Neural cell (in vitro differentiated cells): ENCODE results near the gene PTCH1.

Experiments
- EP300 ChIP-seq: fragments of 450-650 bp; conservative IDR thresholded peaks from 2 replicates; pipeline ENCODE4 v1.6.1; 2014; ENCODE audit warnings: antibody characterized with exemption, mild to moderate bottlenecking, moderate library complexity; ENCODE audit not compliant: poor library complexity, severe bottlenecking
- EZH2 ChIP-seq: fragments of 200-600, 300-800 bp; shearing (Covaris generic), sonication (generic); IDR thresholded peaks from 2 replicates; pipeline ENCODE4 v1.6.1; 2014; ENCODE audit warnings: antibody characterized with exemption, low read length, borderline replicate concordance, mild to moderate bottlenecking; ENCODE audit not compliant: insufficient read depth, poor library complexity, severe bottlenecking
- MXI1 ChIP-seq: fragments of 450-650 bp; conservative IDR thresholded peaks from 2 replicates; pipeline ENCODE4 v1.6.1; 2014; ENCODE audit warnings: antibody characterized with exemption, mild to moderate bottlenecking; ENCODE audit not compliant: poor library complexity, severe bottlenecking
- POLR2AphosphoS5 ChIP-seq: IDR thresholded peaks from 2 replicates; pipeline ENCODE4 v1.6.1; 2012
- RAD21 ChIP-seq: fragments of 450-650 bp; conservative IDR thresholded peaks from 2 replicates; pipeline ENCODE4 v1.6.1; 2014; ENCODE audit warnings: antibody characterized with exemption, mild to moderate bottlenecking, moderate library complexity
- SMC3 ChIP-seq: fragments of 450-650 bp; conservative IDR thresholded peaks from 2 replicates; pipeline ENCODE4 v1.6.1; 2014; ENCODE audit warnings: antibody characterized with exemption, mild to moderate bottlenecking, moderate library complexity; ENCODE audit not compliant: poor library complexity
- TAF1 ChIP-seq: IDR thresholded peaks from 2 replicates; pipeline ENCODE4 v1.6.1; 2012; ENCODE audit warnings: low read depth
- TF ChIP-seq, protein P1 (sequence below): fragments of 450-650 bp; IDR thresholded peaks from 2 replicates; pipeline ENCODE4 v1.5.1; 2014; ENCODE audit warnings: antibody characterized with exemption, mild to moderate bottlenecking, moderate library complexity; ENCODE audit not compliant: poor library complexity, severe bottlenecking
- TF ChIP-seq, protein P2 (sequence below): IDR thresholded peaks from 2 replicates; pipeline ENCODE4 v1.6.1; 2012; ENCODE audit warnings: borderline replicate concordance

DNA sequence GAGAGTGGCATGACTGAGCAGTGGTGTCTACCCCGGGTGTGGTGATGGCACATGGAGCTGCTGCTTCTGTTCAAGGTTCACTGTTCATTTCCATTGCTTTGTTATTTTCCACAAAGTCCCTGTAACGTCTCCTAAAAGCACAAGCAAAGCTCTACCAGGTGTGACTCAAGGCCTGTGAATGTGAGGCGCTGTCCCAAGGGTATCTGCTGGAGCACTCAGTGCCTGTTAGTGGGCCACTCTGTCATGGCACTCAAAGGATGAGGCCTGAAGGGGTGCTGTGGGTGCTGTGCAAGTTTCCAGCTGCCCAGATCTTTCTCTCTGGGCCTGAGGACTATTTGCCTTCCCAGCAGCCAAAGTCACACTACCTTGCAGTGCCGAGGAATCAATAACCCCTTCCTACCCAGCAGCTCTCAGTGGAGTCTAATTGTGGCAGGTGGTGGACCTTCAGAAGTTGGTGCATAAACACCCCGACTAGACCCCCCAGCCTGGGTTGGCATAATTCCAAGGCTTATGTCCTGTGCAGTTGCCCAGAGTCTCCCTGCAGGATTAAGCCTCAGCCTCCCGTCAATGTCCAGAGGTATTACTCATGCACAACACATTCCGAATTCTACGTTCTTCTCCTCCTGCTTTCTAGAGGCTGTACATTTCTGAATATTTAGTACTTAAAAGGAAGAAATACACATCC lies 17.4 kb upstream of the PTCH1 start:
- TF ChIP-seq EZH2 (no peak), TAF1 (no peak), EP300 (no peak), SMC3 (no peak), POLR2AphosphoS5 (no peak), RAD21 (no peak), MXI1 (no peak)
- TF ChIP-seq, protein P1, sequence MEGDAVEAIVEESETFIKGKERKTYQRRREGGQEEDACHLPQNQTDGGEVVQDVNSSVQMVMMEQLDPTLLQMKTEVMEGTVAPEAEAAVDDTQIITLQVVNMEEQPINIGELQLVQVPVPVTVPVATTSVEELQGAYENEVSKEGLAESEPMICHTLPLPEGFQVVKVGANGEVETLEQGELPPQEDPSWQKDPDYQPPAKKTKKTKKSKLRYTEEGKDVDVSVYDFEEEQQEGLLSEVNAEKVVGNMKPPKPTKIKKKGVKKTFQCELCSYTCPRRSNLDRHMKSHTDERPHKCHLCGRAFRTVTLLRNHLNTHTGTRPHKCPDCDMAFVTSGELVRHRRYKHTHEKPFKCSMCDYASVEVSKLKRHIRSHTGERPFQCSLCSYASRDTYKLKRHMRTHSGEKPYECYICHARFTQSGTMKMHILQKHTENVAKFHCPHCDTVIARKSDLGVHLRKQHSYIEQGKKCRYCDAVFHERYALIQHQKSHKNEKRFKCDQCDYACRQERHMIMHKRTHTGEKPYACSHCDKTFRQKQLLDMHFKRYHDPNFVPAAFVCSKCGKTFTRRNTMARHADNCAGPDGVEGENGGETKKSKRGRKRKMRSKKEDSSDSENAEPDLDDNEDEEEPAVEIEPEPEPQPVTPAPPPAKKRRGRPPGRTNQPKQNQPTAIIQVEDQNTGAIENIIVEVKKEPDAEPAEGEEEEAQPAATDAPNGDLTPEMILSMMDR: no peak
- TF ChIP-seq, protein P2, sequence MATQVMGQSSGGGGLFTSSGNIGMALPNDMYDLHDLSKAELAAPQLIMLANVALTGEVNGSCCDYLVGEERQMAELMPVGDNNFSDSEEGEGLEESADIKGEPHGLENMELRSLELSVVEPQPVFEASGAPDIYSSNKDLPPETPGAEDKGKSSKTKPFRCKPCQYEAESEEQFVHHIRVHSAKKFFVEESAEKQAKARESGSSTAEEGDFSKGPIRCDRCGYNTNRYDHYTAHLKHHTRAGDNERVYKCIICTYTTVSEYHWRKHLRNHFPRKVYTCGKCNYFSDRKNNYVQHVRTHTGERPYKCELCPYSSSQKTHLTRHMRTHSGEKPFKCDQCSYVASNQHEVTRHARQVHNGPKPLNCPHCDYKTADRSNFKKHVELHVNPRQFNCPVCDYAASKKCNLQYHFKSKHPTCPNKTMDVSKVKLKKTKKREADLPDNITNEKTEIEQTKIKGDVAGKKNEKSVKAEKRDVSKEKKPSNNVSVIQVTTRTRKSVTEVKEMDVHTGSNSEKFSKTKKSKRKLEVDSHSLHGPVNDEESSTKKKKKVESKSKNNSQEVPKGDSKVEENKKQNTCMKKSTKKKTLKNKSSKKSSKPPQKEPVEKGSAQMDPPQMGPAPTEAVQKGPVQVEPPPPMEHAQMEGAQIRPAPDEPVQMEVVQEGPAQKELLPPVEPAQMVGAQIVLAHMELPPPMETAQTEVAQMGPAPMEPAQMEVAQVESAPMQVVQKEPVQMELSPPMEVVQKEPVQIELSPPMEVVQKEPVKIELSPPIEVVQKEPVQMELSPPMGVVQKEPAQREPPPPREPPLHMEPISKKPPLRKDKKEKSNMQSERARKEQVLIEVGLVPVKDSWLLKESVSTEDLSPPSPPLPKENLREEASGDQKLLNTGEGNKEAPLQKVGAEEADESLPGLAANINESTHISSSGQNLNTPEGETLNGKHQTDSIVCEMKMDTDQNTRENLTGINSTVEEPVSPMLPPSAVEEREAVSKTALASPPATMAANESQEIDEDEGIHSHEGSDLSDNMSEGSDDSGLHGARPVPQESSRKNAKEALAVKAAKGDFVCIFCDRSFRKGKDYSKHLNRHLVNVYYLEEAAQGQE: no peak
